OCI-LY3 (cell line): ENCODE measurements around the gene TPI1.
A peak's percentile ranks its signal among the peaks of the same experiment; 100 is the strongest.

Experiments used
- H2AFZ ChIP-seq: fragments of 200-600, 300-600 bp; shearing (Covaris generic); 2 replicates; pipeline ENCODE4 v1.6.0; 2014; ENCODE audit warnings: antibody characterized with exemption, low read depth, low read length
- H3K27ac ChIP-seq: fragments of 200-600, 300-600 bp; sonication (generic); 2 replicates; pipeline ENCODE4 v1.5.1; 2014; ENCODE audit warnings: mild to moderate bottlenecking, low read length, moderate library complexity, mixed read lengths
- H3K27me3 ChIP-seq: fragments of 200-600, 300-600 bp; sonication (generic); 2 replicates; pipeline ENCODE4 v1.6.1; 2014; ENCODE audit warnings: low read depth, low read length, mixed read lengths
- H3K36me3 ChIP-seq: fragments of 200-600, 300-600 bp; sonication (generic); replicated peaks from 2 replicates; pipeline ENCODE3; 2014; ENCODE audit warnings: low read depth, low read length, mixed read lengths
- H3K4me1 ChIP-seq: fragments of 300-600, 200-600 bp; sonication (generic); 2 replicates; pipeline ENCODE4 v1.6.1; 2014; ENCODE audit warnings: low read length, mixed read lengths
- H3K4me2 ChIP-seq: fragments of 200-600, 300-600 bp; sonication (generic); 2 replicates; pipeline ENCODE4 v1.6.1; 2014; ENCODE audit warnings: low read length, mixed read lengths
- H3K4me3 ChIP-seq: fragments of 300-600, 200-600 bp; sonication (generic); 2 replicates; pipeline ENCODE4 v1.5.1; 2014; ENCODE audit warnings: antibody characterized with exemption, mild to moderate bottlenecking, low read length, moderate library complexity
- H3K79me2 ChIP-seq: fragments of 300-600, 200-600 bp; shearing (Covaris generic); 2 replicates; pipeline ENCODE4 v1.6.1; 2014; ENCODE audit warnings: mild to moderate bottlenecking, low read length, mixed read lengths
- H3K9ac ChIP-seq: fragments of 300-600, 200-600 bp; shearing (Covaris generic); 2 replicates; pipeline ENCODE4 v1.6.0; 2014; ENCODE audit warnings: mild to moderate bottlenecking, low read length, moderate library complexity
- H3K9me3 ChIP-seq: fragments of 200-600, 300-600 bp; shearing (Covaris generic); 2 replicates; pipeline ENCODE4 v1.6.1; 2014; ENCODE audit warnings: low read length, mixed read lengths; ENCODE audit not compliant: insufficient read depth
- H4K20me1 ChIP-seq: fragments of 200-600, 300-600 bp; sonication (generic); 2 replicates; pipeline ENCODE4 v1.6.1; 2016; ENCODE audit warnings: low read length, mixed read lengths; ENCODE audit not compliant: insufficient read depth
- EZH2phosphoT487 ChIP-seq: fragments of 200-600 bp; shearing (Covaris generic); IDR thresholded peaks from 2 replicates; pipeline ENCODE4 v1.6.1; 2018; ENCODE audit warnings: antibody characterized with exemption, mixed run types, low read depth
- TF ChIP-seq, protein P1 (sequence below): fragments of 200-600, 300-600 bp; sonication (generic); IDR thresholded peaks from 2 replicates; pipeline ENCODE4 v1.5.1; 2014; ENCODE audit warnings: antibody characterized with exemption, low read length, low read depth

Gene TPI1

DNA sequence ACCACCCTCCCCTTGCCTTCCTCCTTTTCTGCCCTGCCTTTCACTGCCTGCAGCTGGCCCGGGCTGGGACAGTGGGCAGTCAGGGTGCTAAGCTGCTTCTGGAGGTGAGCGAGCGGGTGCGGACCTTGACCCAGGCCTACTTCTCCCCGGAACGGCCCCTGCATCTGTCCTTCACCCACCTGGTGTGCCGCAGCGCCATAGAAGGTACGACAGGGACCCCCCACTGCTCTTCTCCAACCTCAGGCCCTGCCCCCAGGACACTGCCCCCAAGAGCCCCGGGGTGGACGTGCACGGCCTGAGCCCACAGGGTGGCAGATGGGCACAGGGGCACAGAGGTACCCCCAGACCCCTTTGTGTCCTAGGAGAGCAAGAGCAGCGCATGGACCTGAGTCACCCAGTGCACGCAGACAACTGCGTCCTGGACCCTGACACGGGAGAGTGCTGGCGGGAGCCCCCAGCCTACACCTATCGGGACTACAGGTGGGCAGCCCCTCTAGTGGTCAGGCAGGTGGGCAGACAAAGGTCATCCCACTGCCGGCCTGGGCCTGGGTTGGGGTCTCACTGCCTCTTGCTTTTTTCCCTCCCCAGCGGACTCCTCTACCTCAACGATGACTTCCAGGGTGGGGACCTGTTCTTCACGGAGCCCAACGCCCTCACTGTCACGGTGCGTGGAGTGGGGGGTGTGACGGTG, 29.8 kb upstream of the TPI1 start:
- Histone ChIP-seq H3K4me1 (peaks cover 41% of the 10 kb centered on the region), H2AFZ (no peak overlapping the region), H3K9me3 (no peaks in the 10 kb centered on the region), H3K4me3 (no peak overlapping the region), H3K27me3 (no peaks in the 10 kb centered on the region), H3K4me2 (no peak overlapping the region), H3K36me3 (no peaks in the 10 kb centered on the region), H3K79me2 (no peaks in the 10 kb centered on the region), H3K27ac (no peak overlapping the region), H4K20me1 (no peaks in the 10 kb centered on the region), H3K9ac (no peak overlapping the region)
- TF ChIP-seq, protein P1, sequence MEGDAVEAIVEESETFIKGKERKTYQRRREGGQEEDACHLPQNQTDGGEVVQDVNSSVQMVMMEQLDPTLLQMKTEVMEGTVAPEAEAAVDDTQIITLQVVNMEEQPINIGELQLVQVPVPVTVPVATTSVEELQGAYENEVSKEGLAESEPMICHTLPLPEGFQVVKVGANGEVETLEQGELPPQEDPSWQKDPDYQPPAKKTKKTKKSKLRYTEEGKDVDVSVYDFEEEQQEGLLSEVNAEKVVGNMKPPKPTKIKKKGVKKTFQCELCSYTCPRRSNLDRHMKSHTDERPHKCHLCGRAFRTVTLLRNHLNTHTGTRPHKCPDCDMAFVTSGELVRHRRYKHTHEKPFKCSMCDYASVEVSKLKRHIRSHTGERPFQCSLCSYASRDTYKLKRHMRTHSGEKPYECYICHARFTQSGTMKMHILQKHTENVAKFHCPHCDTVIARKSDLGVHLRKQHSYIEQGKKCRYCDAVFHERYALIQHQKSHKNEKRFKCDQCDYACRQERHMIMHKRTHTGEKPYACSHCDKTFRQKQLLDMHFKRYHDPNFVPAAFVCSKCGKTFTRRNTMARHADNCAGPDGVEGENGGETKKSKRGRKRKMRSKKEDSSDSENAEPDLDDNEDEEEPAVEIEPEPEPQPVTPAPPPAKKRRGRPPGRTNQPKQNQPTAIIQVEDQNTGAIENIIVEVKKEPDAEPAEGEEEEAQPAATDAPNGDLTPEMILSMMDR: no peak
- TF ChIP-seq EZH2phosphoT487: no peak

DNA sequence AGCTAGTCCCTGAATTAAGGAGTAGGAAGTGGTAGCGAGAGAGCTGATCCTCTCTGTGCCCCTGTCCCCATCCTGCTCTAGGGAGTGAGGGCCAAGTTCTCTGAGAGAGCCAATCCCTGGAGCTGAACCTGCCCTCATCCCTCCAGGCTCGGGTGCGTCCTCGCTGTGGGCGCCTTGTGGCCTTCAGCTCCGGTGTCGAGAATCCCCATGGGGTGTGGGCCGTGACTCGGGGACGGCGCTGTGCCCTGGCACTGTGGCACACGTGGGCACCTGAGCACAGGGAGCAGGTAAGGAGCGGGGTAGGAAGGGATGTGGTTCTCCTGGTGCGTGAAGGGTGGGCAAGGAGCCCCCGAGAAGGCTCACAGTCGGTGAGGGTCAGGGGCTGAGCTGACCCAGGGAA, 28.5 kb upstream of the TPI1 start:
- no peaks in the 10 kb centered on the region for H3K36me3 ChIP-seq
- peak overlapping the region; percentile 85; the same call in 1 of the 2 replicates for H3K4me2 ChIP-seq
- no peaks in the 10 kb centered on the region for H3K27me3 ChIP-seq

DNA sequence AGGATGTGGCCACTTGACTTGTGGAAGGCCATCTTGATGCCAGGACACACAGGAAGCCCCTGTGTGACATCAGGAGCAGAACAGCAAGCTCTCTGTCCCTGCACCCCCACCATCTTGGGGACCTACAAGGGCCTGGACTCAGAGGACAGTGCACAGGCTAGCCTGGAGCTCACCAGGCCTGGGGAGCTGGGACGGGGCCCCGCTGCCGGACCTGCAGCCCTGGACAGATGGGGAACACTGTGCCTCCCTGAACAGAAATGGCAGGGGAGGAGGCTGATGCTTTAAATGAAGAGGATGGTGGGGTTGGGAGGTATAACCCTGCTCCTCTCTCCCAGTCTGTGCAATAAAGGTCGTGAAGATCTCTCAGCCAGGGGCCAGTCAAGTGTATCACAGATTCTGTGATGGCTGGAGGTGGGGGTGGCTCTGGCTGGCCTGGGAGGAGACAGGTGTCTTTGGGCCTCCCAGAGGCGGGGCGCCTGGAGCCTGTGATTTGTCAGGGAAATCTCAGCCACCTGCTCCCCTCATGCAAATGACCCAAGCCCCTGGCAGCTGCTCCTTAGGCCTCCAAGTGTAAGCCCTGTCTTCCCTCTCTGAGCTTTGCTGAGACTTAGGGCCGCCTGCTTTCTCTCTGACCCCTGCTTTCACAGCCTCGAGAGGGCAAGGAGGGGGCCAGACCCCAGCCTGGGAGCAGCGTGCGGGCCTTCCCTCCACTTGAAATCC, 27.7 kb upstream of the TPI1 start:
- no peak overlapping the region for H2AFZ ChIP-seq
- peaks cover 4% of the 10 kb centered on the region for H3K36me3 ChIP-seq
- peak overlapping the region; percentile 91 for H3K27ac ChIP-seq
- H3K9me3 ChIP-seq: no peaks in the 10 kb centered on the region
- H3K4me1 ChIP-seq: peaks cover 45% of the 10 kb centered on the region
- TF ChIP-seq, protein P1: no peak
- TF ChIP-seq EZH2phosphoT487: no peak
- H3K79me2 ChIP-seq: no peaks in the 10 kb centered on the region
- peak overlapping the region; percentile 63 for H3K4me3 ChIP-seq
- H3K27me3 ChIP-seq: no peaks in the 10 kb centered on the region
- no peaks in the 10 kb centered on the region for H4K20me1 ChIP-seq
- peak overlapping the region; percentile 85 for H3K4me2 ChIP-seq
- H3K9ac ChIP-seq: peak overlapping the region; percentile 70

More for the DNA sequence above, 28.5 kb upstream of the TPI1 start:
- Histone ChIP-seq H3K9me3 (no peaks in the 10 kb centered on the region), H4K20me1 (no peaks in the 10 kb centered on the region), H3K4me3 (no peak overlapping the region), H3K9ac (no peak overlapping the region; the same call in 1 of the 2 replicates), H3K27ac (no peak overlapping the region), H3K4me1 (peaks cover 45% of the 10 kb centered on the region), H2AFZ (no peak overlapping the region), H3K79me2 (no peaks in the 10 kb centered on the region)
- TF ChIP-seq EZH2phosphoT487: no peak
- TF ChIP-seq, protein P1: no peak

DNA sequence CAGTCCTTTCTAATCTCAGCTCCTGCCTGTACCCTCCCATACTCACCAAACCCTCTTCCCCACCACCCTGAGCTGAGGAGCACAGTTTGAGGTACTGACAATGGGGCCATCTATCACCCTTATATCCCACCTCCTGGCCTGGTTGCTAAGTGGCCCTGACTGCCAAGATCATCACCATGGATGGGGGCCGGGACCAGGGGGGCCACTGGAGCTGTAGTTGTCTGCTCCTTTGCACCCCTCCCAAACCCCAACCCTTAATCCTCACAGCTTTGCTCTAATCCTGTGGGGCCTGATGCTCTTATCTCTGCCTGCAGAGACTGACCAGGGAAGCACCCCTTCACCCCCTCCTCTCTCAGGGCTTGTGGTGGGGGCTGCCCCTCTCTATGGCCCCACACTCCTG, 27.0 kb upstream of the TPI1 start:
- Histone ChIP-seq H3K4me3 (peak overlapping the region; percentile 63), H4K20me1 (no peaks in the 10 kb centered on the region), H3K4me2 (peak overlapping the region; percentile 85), H3K9me3 (no peaks in the 10 kb centered on the region), H2AFZ (no peak overlapping the region), H3K27me3 (no peaks in the 10 kb centered on the region), H3K4me1 (peaks cover 45% of the 10 kb centered on the region), H3K79me2 (no peaks in the 10 kb centered on the region), H3K27ac (peak overlapping the region; percentile 91), H3K9ac (peak overlapping the region; percentile 70), H3K36me3 (peaks cover 11% of the 10 kb centered on the region)
- no peak for TF ChIP-seq EZH2phosphoT487
- TF ChIP-seq, protein P1: no peak
